ENCODE measurements around the gene EFNA5.
"Not testable (repeated sequence)": the region's sequence is repeated elsewhere in the genome, so short reads cannot be mapped to it uniquely, and the experiment has no call there.

Gene EFNA5

DNA sequence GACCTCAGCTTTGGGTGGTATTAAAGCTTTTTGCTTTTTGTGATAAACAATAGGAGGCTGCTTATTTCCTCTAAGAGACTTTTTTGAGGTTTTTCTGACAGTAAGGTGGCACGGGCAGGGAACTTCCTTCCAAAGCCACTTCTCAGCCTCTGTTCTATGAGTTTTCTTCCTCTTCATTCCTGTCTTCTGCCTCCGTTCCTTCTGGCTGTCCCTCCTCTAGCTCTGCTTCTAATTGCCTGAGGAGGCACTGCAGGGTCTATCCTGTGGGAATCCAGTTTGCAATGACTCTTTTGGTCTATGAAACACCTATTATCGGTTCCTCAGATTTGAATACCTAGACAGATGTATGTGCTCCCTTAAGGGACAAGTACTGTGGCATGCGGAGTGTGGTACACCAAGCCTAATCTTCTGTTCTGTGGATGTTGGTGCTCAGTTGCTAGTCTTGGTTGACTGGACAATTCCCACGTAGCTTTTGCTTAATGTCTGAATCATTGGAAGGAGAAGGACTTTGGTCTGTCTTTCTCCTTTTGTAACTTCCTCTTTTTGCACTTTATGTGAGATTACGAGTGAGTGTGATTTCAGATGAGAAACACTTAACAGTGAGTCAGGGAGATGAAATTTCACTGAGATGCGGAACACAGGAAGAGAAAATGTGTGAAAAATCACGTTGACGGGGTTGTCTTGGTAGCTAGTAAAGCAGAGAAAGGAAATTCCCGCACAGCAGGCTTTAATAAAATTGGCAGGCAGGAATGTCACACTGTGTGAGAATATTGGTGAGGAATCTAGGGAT lies 305.2 kb downstream of the EFNA5 start:
- no peak for DNase-seq (ENCODE audit: low read depth)

DNA sequence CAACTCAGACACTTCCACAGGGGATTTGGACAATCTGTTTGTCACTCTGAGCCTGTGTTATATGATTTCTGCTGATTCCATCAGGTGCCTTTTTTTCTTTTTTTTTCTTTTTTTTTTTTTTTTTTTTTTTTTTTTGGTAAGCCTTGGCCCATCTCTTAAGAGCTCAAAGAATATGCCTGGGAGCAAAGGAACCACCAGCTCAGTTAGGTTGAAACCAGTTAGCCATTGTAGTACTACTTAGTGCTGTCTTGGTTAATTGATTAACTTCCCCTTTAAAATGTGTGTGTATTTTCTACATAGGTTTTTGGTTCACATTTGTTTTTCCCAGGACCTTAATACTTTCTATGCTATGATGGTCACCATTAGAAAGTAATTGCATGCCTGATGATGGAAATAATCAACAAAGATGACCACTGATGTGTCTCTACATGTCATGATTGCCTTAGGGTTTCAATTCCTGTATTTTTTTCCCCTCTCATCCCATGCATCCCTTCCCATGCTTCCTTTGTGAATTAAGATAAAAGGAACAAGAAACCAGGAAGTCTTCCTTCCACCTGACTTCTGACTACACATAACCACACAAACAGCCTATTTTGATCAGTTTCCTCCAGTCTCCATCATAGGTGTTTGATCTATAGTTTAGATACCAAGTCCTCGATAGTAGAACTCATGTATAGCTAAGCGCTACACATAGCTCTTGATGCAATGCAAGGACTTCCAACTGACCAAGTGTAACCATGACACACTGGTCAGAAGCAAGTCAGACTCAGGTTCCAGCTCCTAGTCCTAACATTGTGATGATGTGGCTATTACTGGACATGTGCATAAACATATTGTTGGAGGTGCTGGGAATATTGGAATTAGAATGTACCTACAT lies 306.1 kb downstream of the EFNA5 start:
- no peak for DNase-seq (ENCODE audit: low read depth)

DNA sequence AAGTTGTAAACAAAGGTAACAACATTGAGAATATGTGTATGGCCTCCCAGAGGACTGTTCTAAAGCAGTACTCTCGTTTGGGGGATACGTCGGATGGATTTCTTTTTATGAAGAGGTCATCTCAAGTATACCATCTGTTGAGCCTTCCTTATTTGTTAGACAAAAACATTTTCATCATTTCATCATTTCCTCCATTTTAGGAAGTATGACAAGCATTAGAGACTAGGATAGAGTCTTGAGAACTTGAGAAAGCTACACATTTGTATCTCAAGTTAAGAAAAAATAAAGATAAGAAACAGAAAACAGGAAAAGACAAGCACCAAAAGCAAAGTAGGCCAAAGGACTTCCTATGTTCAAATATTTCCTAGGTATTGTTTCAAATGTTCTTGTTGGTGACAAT lies 307.0 kb downstream of the EFNA5 start:
- DNase-seq (ENCODE audit: low read depth) = no peak

DNA sequence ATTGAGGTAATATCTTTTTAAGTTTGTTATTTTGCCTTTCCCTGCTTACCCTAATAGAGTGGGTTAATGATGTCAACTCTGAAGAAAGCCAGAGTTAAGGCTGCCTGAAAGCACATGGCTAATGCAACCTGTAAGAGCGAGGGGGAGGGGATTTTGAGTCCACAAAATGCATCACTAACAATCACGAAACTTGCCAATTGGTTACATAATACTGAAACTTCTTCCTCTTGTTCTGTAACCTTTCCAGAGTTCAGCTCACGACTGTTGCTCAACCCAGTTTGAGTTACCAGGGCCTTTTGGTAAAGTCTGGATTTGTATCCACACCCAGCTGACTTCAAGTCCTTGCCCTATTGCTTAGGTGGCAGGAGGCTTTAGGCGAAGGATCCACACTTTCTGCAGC lies 308.8 kb downstream of the EFNA5 start:
- DNase-seq (ENCODE audit: low read depth) = no peak

DNA sequence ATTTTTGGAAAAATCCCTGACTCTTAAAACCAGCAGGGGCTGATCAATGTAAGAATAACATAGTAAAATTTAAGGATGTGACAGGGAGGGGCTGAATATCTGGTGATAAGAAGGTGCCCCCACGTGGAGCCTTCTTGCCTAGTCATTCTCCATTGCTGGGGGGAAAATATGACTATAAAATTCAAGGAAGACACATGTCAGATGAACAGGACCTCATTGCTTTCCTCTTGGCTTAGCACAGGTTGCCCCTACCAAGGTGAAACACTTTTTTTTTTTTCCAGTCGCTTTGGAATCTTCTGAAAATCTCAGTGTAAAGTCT lies 310.9 kb downstream of the EFNA5 start:
- no peak for DNase-seq (ENCODE audit: low read depth)

DNA sequence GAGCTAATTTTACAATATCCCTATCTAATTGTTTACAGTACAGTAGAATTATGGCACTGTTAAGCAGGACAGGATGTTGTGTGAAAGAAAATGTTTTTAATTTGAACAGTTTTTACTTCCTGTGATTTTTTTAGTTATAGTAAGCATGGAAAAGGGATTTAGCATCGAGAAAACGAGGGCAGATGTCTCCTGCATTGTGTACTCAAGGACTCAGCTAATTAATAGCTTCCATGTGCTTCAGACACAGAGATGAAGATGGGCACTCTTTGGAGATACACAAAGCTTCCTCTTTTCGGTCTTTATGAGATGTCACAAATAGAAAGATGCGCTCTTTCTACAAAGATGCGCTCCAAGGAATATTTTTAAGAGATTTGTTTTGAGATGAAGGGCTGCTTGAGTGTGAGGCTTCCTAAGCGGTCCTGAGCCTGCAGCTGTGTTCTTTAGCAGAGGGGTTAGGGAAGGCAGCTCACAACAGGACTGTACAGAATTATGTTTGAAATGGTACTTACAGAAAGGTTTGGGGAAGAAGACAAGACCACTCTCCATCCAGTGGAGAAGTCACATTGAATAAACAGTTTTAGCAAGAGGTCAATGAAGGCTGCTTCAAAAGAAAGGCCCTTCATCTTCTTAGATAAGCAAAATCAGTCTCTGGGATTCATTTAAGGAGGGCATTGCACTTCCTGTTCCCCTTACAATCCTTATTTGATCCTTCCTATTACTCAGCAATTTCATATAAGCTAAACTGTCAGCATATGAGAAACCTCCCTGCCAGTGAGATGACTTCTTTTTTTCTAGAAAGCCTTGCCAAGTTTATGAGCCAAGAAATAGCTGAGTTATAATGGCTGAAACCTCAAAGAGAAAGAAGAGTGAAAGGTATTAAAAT lies 311.5 kb downstream of the EFNA5 start:
- no peak for DNase-seq (ENCODE audit: low read depth)

DNA sequence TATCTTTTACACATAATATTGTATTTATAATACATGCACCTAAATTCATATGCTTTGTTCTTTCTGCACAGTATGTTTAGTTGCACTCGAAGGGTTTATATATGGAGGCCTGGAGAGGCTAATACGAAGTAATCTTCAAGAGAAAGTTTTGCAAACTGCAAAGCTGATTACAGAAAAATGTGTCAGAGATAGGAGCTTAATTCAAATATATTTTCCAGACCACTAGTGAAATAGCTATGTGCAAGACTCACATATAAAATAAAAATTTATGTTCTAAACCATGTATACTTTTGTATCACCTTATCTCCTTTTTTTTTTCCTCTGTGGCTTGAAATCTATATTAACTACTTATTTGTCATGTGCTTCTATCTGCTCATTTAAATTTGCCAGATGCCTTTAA lies 313.8 kb downstream of the EFNA5 start:
- no peak for DNase-seq (ENCODE audit: low read depth)

DNA sequence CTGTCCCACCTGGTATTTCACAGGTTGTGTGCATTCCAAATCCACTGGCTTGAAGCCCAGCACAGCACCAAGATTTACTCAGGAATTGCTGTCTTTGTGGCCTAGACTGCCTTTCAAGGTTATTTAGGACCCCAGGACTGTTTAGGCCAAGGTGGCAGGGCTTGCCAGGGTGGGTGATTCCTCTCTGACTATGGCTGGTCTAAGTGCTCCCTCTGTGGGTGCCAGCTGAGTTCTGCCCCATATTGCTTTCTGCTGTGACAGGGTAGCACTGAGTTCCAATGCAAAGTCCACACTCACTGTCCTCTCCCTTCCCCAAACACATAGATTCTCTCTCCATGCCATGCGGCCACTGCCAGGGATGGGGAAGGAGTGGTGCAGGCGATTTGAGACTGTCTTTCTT lies 318.2 kb downstream of the EFNA5 start:
- DNase-seq (ENCODE audit: low read depth) = no peak

DNA sequence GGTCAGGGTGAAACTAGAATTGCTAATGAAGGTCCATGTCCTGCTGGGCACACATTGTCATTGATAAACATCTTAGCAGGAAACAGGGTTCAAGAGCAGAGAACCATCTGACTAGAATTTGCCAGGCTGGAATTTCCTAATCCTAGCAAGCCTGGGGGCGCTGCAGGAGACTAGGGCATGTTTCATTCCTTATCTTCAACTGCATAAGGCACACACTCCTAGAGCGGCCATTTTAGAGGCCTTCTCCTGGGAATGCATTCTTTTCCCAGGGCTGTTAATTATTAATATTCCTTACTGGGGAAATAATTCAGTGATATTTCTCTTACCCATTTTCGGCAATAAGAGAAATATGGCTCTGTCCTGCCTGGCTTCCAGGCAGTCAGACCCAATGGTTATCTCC lies 324.2 kb downstream of the EFNA5 start:
- DNase-seq (ENCODE audit: low read depth) = not testable (repeated sequence)

DNA sequence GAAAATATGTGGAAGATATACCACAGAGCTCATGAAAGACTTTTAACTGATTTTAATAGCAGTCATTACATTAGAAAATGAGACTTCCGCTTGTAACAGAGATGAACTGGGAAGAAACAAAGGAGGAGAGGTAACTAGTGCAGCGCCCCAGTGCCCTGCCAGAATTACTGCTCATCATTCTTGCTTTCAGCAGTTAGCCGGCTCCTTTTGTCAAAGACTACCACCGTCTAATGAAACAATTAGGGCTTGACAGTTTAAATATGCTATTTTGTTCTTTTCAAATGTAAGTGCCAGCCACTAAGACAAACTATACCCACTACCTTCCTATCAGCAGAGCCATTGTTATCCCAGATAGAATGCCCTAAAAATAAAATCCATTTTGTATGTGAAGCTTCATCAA lies 328.4 kb downstream of the EFNA5 start:
- no peak for DNase-seq (ENCODE audit: low read depth)

DNA sequence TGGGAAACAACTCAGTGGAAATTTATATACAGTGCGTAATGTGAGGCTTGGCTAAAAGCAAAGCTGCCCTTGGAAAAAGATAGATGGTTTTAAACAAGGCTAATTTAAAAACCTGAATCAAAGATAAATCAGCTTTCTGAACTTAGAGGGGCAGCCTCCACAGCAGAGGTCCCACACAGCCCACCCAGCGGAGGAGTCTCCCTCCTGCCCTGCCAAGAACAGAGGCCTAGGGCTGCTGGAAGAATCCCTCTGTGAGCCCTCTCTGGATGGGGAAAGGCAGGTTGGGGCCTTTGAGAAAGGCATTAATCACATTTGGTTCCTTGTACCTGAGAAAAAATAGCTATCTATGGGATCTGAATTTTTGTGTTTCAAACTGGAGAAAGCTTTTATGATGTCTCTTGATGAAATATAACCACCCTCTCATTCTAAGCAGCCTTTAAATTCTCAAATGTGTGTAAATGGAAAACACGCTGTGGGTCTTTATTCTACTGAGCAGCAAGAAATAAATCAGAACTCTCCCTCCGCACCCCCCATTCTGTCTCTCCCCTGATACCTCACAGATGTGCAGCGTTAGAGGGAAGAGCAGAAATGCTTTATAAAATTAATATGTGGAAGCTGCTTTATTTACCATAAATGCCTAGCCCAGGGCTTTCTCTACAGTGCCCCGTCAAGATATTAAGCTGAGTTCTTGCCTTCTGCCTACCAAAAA lies 329.2 kb downstream of the EFNA5 start:
- no peak for DNase-seq (ENCODE audit: low read depth)

DNA sequence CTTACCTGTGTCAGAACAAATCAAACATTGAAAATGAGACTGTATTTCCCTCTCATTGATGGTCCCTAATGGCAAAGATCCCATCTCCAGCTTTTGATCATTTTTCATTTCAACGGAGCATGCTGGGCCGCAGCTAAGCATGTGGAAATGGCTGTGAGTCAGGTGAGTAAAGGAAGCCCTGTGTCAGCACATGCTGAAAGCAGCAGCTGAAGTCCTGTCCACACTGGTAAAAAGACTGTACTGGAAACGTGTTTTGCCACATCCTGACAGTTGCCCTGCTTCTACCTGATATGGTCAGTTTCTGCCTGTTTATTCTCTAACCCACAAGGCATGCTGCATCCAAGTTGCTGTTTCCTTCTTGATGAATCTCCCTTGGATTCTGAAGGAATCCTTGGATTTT lies 330.1 kb downstream of the EFNA5 start:
- no peak for DNase-seq (ENCODE audit: low read depth)

DNA sequence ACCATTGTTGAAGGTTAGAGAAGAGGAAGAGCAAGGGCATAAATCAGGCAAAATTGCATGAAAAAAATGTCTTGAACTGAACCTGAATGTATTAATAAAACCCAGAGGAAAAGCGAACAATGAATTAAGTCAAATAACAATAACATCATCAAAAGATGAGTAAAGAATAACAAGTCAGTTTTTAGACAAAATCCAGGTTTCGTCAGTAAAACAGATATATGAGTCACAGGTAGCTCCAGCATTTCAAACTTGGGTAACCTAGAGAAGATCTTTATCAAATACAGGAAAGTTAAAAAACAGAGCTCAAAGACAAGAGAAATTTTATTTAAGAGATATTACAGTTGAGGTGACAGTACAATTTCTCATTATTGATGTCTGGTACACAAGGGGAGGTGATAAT lies 332.4 kb downstream of the EFNA5 start:
- no peak for DNase-seq (ENCODE audit: low read depth)

DNA sequence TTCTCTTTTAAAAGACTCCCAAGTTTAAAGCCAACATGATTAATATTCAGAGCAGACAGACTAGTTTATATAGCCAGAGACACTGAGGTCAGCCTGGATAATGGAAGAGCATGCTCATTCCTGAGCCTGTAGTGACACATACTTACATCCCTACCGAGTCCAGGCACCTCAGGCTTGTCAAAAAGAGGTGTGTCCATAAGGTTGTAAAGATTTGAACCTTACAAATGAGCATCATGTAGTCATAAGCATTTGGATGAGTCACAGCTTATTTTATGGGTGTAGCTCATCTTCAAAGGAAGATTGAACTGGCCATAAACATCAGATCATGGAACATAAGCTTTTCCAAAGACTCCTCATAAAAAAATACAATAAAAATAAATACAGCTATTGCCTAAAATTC lies 333.5 kb downstream of the EFNA5 start:
- no peak for DNase-seq (ENCODE audit: low read depth)

DNA sequence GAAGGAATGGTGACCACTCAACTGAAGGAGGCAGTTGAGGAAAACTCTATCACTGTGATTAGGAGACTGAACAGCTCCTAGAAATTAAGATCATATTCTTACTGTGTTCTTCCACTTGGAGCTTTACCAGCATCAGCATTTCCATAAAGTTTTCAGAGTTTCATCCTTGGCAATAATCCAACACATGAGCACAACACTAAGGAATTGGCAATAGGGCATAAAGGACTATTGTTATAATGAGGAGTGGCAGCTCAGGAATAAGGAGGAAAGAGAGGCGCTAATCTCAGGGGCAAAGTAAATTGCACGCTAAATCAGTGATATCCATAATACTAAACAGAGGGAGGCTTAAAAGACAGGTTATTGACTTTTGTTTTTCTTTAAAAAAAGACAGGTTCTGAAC lies 338.9 kb downstream of the EFNA5 start:
- DNase-seq (ENCODE audit: low read depth) = no peak

DNA sequence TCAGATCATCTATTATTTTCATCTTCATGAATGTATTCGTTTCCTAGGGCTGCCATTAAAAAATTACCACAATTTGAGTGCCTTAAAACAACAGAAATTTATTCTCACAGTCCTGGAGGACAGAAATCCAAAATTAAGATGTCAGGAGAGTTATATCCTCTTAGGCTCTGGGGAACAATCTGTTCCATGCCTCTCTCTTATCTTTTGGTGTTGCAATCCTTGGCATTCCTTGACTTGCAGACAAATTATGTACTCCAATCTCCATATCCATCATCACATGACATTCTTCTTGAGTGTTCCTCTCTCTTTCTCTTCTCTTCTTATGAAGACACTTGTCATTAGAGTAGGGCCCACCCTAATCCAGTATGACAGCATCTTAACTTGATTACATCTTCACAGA lies 339.4 kb downstream of the EFNA5 start:
- DNase-seq (ENCODE audit: low read depth) = no peak

DNA sequence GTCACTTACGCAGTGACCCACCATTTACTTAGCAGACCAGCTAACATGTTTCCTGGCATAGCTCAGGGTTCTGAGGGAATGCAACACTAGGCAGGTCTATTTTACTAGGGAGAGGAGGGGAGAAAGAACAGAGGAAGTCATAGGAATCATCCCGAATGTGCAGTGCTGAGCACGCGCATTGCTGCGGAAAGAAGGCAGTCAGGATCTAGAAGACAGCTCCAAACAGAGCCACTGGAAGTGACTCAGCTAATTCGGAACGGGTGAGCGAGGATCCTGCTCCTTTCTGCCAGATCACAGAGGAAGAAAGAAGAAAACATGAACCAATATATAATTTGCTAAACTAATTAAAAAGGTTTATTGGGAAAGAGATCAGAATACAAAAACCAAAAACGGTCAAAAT lies 339.8 kb downstream of the EFNA5 start:
- DNase-seq (ENCODE audit: low read depth) = no peak

DNA sequence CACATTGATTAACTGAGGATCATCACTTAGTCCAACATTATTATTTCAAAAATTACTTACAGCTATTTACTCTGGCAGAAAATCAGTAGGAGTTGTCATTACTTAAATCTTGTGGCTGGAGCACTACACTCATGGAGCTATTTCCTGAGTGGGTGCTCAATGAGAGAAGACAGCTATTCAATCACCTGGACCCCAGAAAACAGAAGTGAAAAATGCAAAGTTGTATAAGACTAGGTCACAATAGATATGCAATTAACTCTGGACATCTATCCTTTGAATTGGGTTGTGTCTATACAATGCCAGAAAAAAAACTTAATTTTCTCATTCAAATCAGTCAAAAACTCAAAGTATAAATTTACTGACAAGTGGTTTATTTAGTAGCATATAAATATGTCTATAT lies 340.9 kb downstream of the EFNA5 start:
- no peak for DNase-seq (ENCODE audit: low read depth)

Data from activated T-helper 1 cell treated with Interleukin-2 at 50 U/mL for 16 hours (primary cell).